DMS153 treated with DMSO at 0.1 percent for 48 hours (cell line): ENCODE measurements around the gene EVC2.

ENCODE experiments used
- DNase-seq: peaks from one replicate; lab custom pipeline; 2025; ENCODE audit not compliant: unreplicated experiment; lab: John Stamatoyannopoulos, UW

EVC2 gene

GRCh38 chr4:5686338-5686737 is 22.0 kb downstream of the EVC2 start:
- no peak for DNase-seq

- no peak for DNase-seq
These were observed 23.1 kb downstream of the EVC2 start for GRCh38 chr4:5685296-5685695.

- DNase-seq: no peak
These were observed 24.8 kb downstream of the EVC2 start for GRCh38 chr4:5683566-5683965.

- no peak for DNase-seq
These were observed 29.4 kb downstream of the EVC2 start for GRCh38 chr4:5678977-5679376.

- no peak for DNase-seq
These were observed 31.6 kb downstream of the EVC2 start for GRCh38 chr4:5676763-5677162.

- DNase-seq: no peak
These were observed 41.6 kb downstream of the EVC2 start for GRCh38 chr4:5666741-5667140.

GRCh38 chr4:5664778-5665177 is 43.6 kb downstream of the EVC2 start:
- DNase-seq: no peak

- DNase-seq: no peak
These were observed 45.8 kb downstream of the EVC2 start for GRCh38 chr4:5662555-5662954.

- DNase-seq: no peak
These were observed 47.1 kb downstream of the EVC2 start for GRCh38 chr4:5661237-5661636.

GRCh38 chr4:5660185-5660584 is 48.2 kb downstream of the EVC2 start:
- DNase-seq: no peak

- no peak for DNase-seq
These were observed 49.4 kb downstream of the EVC2 start for GRCh38 chr4:5658974-5659373.

- no peak for DNase-seq
These were observed 51.9 kb downstream of the EVC2 start for GRCh38 chr4:5656415-5656814.

- DNase-seq: no peak
These were observed 53.6 kb downstream of the EVC2 start for GRCh38 chr4:5654791-5655190.

GRCh38 chr4:5651089-5651488 is 57.3 kb downstream of the EVC2 start:
- DNase-seq: no peak

GRCh38 chr4:5650040-5650439 is 58.3 kb downstream of the EVC2 start:
- DNase-seq: no peak

- DNase-seq: no peak
These were observed 61.0 kb downstream of the EVC2 start for GRCh38 chr4:5647351-5647750.

- no peak for DNase-seq
These were observed 68.3 kb downstream of the EVC2 start for GRCh38 chr4:5640096-5640495.

- DNase-seq: no peak
These were observed 68.8 kb downstream of the EVC2 start for GRCh38 chr4:5639556-5639955.

- no peak for DNase-seq
These were observed 69.4 kb downstream of the EVC2 start for GRCh38 chr4:5638976-5639375.

GRCh38 chr4:5638316-5638715 is 70.0 kb downstream of the EVC2 start:
- no peak for DNase-seq

- DNase-seq: no peak
These were observed 71.3 kb downstream of the EVC2 start for GRCh38 chr4:5636766-5637670.

- DNase-seq: no peak
These were observed 72.5 kb downstream of the EVC2 start for GRCh38 chr4:5635826-5636195.

- DNase-seq: no peak
These were observed 75.8 kb downstream of the EVC2 start for GRCh38 chr4:5632571-5632970.
